Cardiac muscle cell (in vitro differentiated cells and primary cell): Measurements from ENCODE around the gene ACOD1. TPM values are rescaled to one million over a fixed set of nuclear protein-coding genes. Genes with fewer than 3 reads are reported as not detected.
A peak's percentile ranks its signal among the peaks of the same experiment; 100 is the strongest.

Experiments
- DNase-seq, 2 donors: peaks; one replicate each; pipeline versions ENCODE4 v3.0.0 to v3.0.0-alpha.2; 2010 to 2017; ENCODE audit warnings: low read depth in 1 of 2, low spot score in 1 of 2
- H3K27ac ChIP-seq: fragments of 200-600 bp; sonication (generic); 2 replicates; pipeline ENCODE4 v1.5.1; 2016
- H3K27me3 ChIP-seq: fragments of 200-600 bp; sonication (generic); 2 replicates; pipeline ENCODE4 v1.6.0; 2016; ENCODE audit warnings: control low read depth
- H3K36me3 ChIP-seq: fragments of 200-600 bp; sonication (generic); 2 replicates; pipeline ENCODE4 v1.5.1; 2016; ENCODE audit warnings: control low read depth
- H3K4me1 ChIP-seq: fragments of 200-600 bp; sonication (generic); 2 replicates; pipeline ENCODE4 v1.8.1; 2017; ENCODE audit warnings: low read depth, mild to moderate bottlenecking, mixed run types
- H3K4me3 ChIP-seq: fragments of 200-600 bp; sonication (generic); 2 replicates; pipeline ENCODE4 v1.5.1; 2016; ENCODE audit warnings: mild to moderate bottlenecking
- H3K9me3 ChIP-seq: fragments of 200-600 bp; sonication (generic); 2 replicates; pipeline ENCODE4 v1.5.1; 2017; ENCODE audit warnings: low read depth, mild to moderate bottlenecking, control low read depth
- CTCF ChIP-seq: IDR thresholded peaks from 2 replicates; pipeline ENCODE4 v1.5.1; 2012; ENCODE audit warnings: low read depth, mild to moderate bottlenecking, low read length
- polyA plus RNA-seq: library from polyadenylated mRNA; unstranded; fragments of >200 nt; fragmentation: Nextera tagmentation; extraction: Ambion mirVana; gene quantifications from 2 replicates; pipeline ENCODE4 v1.2.1, GENCODE V29; 2016
- total RNA-seq: library from RNA; depleted of rRNA; stranded (reverse); fragments of >200 nt; gene quantifications from 2 replicates; pipeline ENCODE4 v1.2.3, GENCODE V29; 2016

Gene ACOD1
- total and polyA plus RNA-seq, 2 experiments from 2014 or later = not detected

DNA sequence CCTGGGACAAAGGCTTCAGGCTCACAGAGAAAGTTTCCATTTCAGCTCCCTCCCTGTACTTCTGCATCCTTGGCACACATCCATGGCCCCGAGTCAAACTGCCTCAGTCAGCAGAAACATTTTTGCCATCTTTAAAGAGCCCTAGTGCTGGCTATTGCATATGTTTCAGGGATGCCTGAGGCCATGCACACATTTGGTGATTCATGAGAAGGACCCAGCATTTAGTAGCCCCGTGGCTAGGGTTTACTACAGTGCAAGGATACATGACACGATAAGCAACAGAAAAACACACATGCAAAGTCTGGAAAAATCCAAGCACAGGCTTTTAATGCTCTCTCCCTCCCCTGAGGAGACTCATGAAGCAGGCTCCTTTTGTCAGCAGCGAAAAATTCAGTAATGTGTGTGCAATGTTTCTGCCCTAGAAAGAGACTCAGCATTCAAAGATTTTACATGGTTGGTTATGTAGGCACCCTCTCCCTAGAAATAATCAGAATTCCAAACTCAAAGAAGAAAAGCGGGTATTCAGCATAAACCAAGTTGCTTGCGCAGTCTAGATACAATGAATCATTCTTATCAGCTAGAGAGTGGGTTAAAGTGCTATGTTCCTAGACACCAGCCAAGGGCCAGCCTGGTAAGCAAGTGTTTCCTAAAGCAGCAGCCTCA, 17.6 kb downstream of the ACOD1 start:
- H3K4me1 ChIP-seq = no peaks in the 10 kb centered on the region
- H3K27me3 ChIP-seq = no peaks in the 10 kb centered on the region
- TF ChIP-seq CTCF = no peak
- no peak overlapping the region for H3K4me3 ChIP-seq
- DNase-seq = peak in 1 of 2 donors; percentile 89
- H3K9me3 ChIP-seq = no peaks in the 10 kb centered on the region
- H3K27ac ChIP-seq = no peak overlapping the region
- H3K36me3 ChIP-seq = no peaks in the 10 kb centered on the region

DNA sequence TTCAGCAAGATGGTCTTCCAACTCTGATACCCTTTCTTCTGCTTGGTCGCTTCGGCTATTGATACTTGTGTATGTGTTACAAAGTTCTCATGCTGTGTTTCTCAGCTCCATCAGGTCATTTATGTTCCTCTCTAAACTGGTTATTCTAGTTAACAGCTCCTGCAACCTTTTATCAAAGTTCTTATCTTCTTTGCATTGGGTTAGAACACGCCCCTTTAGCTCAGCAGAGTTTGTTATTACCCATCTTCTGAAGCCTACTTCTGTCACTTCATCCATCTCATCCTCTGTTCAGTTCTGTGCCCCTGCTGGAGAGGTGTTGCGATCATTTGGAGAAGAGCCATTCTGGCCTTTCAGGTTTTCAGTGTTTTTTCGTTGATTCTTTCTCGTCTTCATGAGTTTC, 18.7 kb downstream of the ACOD1 start:
- Histone ChIP-seq H3K27me3 (no peaks in the 10 kb centered on the region), H3K36me3 (no peaks in the 10 kb centered on the region), H3K9me3 (no peaks in the 10 kb centered on the region), H3K27ac (no peak overlapping the region), H3K4me3 (no peak overlapping the region), H3K4me1 (no peaks in the 10 kb centered on the region)
- TF ChIP-seq CTCF = no peak
- no peak for DNase-seq

DNA sequence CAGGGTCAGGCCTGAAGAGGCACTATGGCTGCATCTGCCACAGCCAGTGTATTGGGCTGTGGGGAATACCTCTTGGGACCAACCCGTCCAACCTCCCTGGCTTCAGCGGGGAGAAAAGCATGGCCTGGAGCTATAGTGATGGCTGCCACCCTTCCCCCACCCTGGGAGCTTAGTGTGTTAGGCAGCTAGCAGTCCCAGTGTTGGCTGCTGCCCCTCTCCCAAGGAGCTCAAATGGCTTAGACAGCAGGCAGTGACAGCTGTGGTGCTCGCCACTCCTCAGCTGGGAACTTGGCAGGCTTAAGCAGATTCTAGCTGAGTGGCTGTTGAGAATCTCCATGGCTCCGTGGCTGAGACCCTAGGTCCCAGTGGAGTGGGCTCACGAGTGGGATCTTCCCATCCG, 19.7 kb downstream of the ACOD1 start:
- Histone ChIP-seq H3K36me3 (no peaks in the 10 kb centered on the region), H3K4me1 (no peaks in the 10 kb centered on the region), H3K27ac (no peak overlapping the region), H3K4me3 (no peak overlapping the region), H3K9me3 (no peaks in the 10 kb centered on the region), H3K27me3 (no peaks in the 10 kb centered on the region)
- no peak for TF ChIP-seq CTCF
- DNase-seq = no peak

DNA sequence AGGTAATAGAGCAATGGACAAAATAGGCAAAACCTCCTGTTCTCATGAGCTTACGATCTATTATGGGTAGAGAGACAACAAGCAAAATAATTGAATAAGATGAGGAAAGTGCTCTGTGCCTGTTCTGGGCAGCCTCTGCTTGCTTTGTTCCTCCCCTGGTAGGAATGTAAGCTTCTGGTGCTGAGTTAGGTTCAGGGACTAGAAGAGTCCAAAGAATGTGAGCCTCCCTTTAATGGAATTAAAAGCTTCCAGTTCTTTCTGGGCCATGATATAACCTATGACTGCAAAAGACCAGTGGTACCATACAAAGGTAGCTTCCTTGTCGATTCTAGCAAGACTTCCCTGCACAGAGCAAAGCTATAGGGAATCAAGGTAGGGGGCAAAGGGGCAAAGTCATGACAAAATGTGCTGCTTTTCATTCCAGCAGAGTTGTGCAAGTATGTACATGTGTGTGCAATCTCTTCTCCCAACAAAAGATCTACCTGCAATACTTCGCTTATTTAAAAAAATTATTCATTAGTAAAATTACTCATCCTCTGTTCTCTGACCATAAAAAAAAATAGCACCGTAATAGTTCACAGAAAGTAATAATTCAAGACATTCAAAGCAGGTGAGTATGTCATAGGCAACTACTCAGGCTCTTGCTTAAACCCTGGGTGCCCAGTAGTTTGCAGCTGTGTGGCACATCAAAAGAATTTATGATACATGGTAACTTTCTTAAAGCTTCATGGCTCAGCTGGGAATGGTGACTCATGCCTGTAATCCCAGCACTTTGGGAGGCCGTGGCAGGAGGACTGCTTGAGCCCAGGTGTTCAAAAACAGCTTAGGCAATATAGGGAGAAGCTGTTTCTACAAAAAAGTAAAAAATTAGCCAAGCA, 21.4 kb downstream of the ACOD1 start:
- Histone ChIP-seq H3K27me3 (no peaks in the 10 kb centered on the region), H3K27ac (no peak overlapping the region), H3K9me3 (no peaks in the 10 kb centered on the region), H3K4me1 (no peaks in the 10 kb centered on the region), H3K36me3 (no peaks in the 10 kb centered on the region), H3K4me3 (no peak overlapping the region)
- no peak for DNase-seq
- no peak for TF ChIP-seq CTCF

DNA sequence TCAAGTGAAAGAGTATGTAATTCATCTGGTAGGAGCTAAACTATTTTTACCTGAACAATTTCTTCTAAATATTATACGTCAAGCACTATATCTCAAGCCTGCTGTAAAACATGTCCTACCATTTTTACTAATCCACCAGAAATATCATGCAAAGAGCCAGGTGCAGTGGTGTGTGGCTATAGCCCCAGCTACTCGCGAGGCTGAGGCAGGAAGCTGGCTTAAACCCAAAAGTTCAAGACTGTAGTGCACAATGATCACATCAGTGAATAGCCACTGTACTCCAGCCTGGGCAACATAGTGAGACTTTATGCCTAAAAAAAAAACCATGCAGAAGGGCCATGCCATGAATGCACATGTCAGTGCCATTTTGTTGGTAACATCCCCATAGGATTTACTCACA, 22.9 kb downstream of the ACOD1 start:
- Histone ChIP-seq H3K27ac (no peak overlapping the region), H3K27me3 (no peaks in the 10 kb centered on the region), H3K4me1 (no peaks in the 10 kb centered on the region), H3K36me3 (no peaks in the 10 kb centered on the region), H3K4me3 (no peak overlapping the region), H3K9me3 (no peaks in the 10 kb centered on the region)
- no peak for TF ChIP-seq CTCF
- no peak for DNase-seq
